GM21737 (cell line): ENCODE data around the gene ANKRD66.

ENCODE experiments used
- ATAC-seq: cut with Tn5 transposase; IDR thresholded peaks from one replicate; pipeline ENCODE4 v1.9.1; 2021; ENCODE audit warnings: mild to moderate bottlenecking, moderate library complexity; ENCODE audit not compliant: unreplicated experiment

Gene ANKRD66

GRCh38 chr6:46789434-46790354, 43.0 kb downstream of the ANKRD66 start:
- ATAC-seq = no peak

- ATAC-seq = no peak
Observed at GRCh38 chr6:46790355-46790874, 43.7 kb downstream of the ANKRD66 start.

DNA sequence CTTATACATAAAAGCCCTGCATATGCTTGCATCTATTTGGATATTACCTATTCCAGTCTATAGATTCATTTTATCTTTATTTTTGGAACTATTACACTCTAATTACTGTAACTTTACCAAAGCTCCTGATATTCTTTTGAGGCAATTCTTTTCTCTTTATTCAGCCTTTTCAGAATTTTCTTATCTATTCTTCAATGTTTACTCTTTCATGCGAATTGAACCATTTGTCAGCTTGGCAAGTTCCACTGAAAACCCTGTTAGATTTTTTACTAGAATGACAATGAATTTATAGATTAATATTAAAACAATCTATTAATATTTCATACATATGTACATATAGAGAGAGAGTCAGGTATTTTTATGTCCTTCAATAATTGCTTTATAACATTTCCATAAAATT, 45.9 kb downstream of the ANKRD66 start:
- ATAC-seq = no peak

DNA sequence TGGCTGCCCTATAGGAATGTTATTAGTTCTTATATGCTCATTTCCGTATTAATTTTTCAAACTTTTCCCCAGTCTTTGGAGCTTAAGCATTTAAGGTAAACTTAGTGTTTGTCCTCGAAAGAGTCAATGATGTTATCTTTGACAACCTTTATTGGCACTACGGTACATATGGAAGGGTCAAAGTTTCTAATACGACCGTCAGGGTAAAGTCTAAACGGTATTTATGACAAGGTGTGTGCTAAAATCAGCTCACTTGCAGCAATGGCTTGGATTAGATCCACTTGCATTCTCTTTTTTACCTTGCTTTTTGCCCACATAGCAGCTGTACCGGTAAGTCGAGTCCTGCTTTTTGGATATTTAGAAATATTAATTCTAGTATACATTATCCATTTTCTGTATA, 46.4 kb downstream of the ANKRD66 start, which contains the start of gene MEP1A:
Gene MEP1A (plus strand): TSS at position 252 of the 400 bp plus-strand sequence. CDS start 10 bp downstream, at position 262.
- ATAC-seq = no peak

DNA sequence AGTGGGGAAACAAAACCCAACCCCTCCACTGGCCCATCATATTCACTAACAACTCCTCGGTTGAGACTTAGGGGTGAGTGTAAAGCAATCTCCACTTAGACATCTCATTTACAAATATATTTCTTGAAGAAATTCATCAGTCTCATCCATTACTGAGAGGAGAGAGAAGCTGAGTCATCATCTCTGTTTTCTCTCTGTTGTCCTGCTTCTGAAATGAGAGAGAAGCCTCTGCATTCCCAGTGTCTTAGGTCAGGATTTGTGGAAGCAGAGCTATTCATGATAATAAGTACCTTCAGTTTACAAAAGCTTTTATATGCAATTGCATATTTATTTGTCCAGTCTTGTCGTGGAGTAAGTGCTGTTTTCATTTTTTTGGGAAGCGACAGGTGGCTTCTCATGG, 47.3 kb downstream of the ANKRD66 start:
- ATAC-seq = no peak

DNA sequence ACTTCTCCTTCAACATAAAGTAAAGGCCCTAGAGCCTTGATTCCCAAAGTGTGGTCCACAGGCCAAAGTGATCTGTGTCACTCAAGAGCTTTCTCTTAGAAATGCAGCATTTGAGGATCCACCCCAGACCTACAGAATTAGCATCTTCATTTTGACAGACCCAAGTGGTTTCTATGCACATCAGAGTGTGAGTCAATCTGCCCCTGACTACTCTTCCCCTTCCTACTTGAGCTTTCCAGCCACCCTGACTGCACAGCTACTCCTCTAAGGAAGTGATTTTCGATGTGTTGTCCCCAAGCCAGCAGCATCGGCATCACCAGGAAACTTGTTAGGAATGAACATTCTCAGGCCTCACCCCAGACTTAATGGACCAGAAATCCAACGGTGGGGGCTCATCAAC, 49.1 kb downstream of the ANKRD66 start:
- ATAC-seq = no peak

DNA sequence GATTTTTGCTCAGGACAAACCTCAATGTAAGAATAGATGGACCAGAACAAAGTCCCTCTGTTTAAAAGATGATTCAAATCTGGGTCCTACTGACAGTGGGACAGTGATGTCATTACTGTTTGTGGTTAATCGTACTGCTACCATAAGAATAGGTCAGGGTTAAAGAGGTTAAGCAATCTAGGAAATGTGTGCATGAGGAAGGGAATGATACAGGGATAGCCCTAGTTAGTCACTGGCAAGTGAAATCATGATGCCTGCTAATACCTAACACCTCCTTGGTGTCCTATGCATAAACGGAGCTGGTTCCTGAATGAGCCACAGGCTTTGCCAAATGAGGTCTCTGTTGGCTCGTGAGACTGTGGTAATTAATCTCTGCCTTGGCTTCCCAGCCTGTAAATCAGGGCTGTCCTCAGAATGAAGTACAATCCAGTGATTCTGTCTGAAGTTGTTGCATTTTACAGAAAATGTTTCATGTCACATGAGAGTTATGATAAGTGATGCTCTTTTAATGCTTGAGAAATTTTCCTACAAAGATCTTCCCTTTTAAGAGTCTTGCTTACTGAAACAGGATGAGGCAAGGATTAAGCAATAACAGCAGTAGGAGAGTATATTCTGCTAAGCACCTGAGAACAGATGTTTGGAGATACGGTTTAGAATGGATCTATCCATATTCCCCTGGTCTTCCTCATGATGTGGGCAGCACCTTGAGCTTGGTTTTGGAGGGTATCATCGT, 50.3 kb downstream of the ANKRD66 start:
- no peak for ATAC-seq

- ATAC-seq = no peak
Observed at GRCh38 chr6:46799657-46800056, 52.9 kb downstream of the ANKRD66 start.

GRCh38 chr6:46808806-46809205, 62.1 kb downstream of the ANKRD66 start:
- ATAC-seq = no peak
